NOMO-1 (cell line): ENCODE results near the gene CLEC16A.
A peak's percentile ranks its signal among the peaks of the same experiment; 100 is the strongest.

Experiments
- DNase-seq, 2 experiments: peaks; one replicate each; lab custom pipeline; 2025; ENCODE audit not compliant: unreplicated experiment in 2 of 2; lab: John Stamatoyannopoulos, UW

Gene CLEC16A

GRCh38 chr16:11034481-11034931 is 90.1 kb downstream of the CLEC16A start:
- no peak for DNase-seq

DNA sequence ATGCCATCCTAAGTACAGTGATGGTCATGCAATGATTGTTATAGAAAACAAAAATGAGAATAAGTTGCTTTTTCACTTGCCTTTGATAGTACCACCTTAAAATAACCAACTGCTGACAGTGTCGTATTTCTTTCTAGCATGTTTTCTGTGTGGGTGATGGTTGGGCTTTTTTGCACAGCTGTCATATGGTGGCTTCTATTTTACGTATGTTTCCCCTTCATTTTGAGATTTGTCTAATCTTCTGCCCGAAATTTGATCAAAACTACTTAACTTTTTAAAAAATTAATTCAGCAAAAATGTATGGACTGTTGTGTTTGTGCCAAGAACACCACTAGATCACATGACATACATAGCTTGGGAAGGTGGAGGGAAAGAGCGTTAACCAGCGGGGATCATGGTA is 90.7 kb downstream of the CLEC16A start:
- no peak for DNase-seq

DNA sequence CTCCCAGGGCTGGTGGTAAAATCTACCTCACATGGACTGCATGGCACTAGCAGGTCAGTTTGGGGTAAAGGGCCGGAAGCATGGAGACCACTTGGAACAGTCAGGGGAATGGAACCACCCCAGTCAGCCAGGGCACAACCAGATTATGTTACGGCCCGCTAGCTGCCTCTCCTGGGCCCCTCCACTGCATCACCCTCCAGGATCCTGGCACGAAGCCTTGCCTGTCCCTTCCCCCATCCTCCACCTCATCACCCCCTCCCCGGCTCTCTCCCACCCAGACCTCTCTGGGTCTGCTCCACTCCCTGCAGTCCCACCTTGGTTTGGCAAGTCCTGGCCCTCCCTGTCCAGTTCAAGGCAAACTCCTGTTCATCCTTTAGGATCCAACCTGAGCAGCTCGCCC is 91.7 kb downstream of the CLEC16A start:
- no peak for DNase-seq

DNA sequence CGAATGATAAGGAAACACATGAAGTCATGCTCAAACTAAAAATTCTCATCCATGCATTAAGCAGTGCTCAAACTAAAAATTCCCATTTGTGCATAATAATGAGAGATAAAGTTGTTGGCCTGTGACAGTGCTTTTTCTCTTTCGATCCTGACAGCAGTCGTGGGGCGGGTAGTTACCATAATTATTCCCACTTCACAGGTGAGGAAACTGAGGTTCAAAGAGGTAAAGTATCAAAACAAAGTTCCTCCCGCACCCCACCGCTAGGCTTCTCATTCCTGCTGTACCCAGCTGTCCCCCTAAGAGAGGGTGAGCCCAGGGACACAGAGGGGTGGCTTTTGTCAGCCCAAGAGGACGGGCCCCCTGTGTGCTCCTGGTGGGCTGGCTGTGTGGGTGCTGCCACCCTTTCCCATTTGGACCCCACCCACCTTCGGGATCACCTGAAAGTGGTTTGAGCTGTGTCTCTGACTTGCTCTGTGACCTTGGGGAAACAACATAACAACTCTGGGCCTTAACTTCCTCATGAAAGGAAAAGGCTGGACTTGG is 92.6 kb downstream of the CLEC16A start:
- no peak for DNase-seq

GRCh38 chr16:11038305-11038704 is 93.9 kb downstream of the CLEC16A start:
- no peak for DNase-seq

DNA sequence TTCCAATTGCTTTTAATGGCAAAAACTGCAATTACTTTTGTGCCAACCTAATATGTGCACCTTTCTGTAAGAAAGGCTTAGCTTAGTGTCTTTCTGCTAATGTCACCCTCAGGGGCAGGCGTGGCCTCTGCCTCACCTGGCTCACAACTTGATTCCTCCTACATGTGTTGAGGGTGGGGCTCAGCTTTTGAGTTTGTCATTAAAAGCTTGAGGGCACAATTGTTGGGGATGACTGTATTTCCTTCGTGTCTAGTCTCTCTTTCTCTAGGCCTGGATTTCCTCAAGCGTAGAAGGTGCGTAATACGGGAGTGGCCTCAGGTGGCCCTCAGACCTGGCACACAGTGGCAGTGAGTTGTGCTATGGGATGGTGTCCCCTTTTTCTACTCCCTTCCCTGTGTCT is 94.4 kb downstream of the CLEC16A start:
- DNase-seq, result no peak

GRCh38 chr16:11039726-11040125 is 95.4 kb downstream of the CLEC16A start:
- no peak for DNase-seq

- DNase-seq, result no peak
These were observed 97.8 kb downstream of the CLEC16A start for GRCh38 chr16:11042191-11042590.

DNA sequence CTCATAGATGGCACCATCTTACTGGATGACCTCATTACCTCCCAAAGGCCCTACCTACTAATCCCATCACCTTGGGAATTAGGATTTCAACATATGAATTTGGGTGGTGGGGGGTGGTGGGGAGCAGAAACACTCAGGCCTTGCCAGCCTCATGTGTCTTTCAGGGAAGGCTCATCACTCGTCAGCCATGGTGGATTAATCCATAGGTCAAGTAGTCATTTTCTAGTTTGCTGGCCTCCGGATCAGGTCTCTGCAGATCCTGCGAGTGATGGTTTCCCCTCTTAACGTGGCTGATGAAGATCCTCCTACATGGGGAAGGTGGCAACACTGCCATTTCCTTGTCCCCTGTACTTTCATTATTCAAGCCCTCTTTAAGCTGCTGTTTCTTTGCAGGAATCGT is 101.1 kb downstream of the CLEC16A start:
- DNase-seq, result no peak

- no peak for DNase-seq
These were observed 101.5 kb downstream of the CLEC16A start for GRCh38 chr16:11045846-11046245.

GRCh38 chr16:11046382-11046931 is 102.1 kb downstream of the CLEC16A start:
- no peak for DNase-seq

DNA sequence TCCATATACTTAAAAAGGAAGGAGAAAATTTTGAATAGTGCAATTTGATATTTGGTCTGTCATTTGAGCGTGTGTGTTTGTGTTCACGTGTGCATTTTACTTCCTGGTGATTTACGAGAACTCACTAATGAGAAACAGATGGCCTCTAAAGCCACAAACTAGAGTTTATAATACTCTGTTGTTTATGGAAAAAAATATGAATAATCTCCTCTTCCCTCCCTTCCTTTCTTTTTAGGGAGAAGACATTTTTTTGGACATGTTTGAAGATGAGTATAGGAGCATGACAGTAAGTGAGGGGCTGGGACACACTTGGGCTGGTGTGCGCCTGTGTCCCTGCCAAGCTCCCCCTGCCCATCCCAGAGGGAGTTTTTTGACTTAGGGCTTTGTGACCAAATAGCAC is 102.7 kb downstream of the CLEC16A start:
- no peak for DNase-seq

- no peak for DNase-seq
These were observed 103.8 kb downstream of the CLEC16A start for GRCh38 chr16:11047939-11048800.

DNA sequence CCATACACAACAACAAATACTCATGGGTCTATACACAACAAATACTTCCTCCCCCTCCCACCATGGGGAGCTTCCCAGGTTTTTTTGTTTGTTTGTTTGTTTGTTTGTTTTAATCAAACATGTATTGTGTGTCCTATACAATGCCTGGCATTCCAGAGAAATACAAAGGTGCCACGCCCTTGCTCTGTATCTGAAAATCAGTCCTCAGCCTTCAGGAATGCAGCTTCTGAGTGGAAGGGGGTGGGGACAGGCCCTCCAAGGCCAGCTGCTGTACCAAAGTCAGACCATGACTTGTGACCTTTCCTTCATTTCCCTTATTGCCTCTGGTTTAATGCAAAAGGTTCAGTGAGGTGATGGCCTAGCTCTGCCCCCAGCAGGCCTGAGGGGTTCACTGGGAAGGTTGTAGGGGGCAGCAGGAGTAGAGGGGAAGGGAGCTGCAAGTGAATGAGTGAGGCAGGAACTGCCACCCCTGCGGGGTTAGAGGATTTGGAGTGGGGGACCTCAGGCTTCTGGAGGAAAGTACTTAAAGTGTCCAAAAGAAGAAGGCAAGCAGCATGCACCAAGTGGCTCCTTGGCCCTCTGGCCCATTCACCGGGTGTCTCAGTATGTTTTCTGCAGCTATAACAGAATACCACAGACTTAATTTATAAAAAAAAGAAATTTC is 105.2 kb downstream of the CLEC16A start:
- no peak for DNase-seq

- DNase-seq, result no peak
These were observed 106.2 kb downstream of the CLEC16A start for GRCh38 chr16:11050536-11050935.

- no peak for DNase-seq
These were observed 106.6 kb downstream of the CLEC16A start for GRCh38 chr16:11050944-11051343.

- DNase-seq, result no peak
These were observed 107.1 kb downstream of the CLEC16A start for GRCh38 chr16:11051430-11051829.

DNA sequence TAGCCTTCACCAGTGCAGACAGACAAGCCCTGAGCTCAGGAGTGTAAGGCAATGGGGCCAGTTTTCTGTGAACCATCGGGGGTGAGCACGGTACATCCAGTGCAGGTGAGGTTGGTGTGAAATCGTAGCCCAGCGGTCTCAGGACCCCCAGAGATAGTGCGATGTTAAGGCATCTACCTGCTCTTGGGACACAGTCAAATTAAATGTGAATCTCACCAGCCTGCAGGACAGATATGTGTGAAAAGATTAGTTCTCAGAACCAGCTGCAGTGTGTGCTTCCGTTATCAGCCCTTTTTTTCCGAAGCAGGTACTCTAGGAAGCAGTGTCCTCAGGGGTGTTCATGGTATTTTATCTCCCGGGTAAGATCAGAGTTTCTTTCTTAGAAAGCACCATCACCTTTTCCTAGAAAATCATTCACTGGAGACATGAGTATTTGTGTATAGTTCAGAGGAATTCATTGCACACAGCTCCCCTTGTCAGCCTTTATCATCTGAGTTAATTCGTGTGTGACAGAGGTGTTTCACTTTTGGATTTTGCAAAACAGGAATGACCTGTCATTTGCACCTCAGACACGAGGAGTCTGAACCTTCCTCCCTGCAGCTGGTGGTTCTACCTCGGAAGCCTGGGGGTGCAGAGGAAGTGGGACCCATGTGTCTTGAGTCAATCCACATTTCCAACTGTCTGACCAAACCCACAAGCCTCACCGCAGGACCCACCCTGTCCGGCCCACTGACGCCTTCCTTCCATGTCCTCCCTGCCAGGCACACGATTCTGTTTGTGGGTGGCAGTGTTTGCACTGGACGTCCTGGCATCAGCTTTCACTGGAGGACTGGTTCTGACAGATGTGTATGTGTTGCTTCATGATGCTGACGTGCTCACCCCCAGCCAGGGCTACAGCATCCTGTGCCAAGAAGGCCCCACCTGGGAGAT is 107.8 kb downstream of the CLEC16A start:
- DNase-seq, result peak; percentile 79 to 84

DNA sequence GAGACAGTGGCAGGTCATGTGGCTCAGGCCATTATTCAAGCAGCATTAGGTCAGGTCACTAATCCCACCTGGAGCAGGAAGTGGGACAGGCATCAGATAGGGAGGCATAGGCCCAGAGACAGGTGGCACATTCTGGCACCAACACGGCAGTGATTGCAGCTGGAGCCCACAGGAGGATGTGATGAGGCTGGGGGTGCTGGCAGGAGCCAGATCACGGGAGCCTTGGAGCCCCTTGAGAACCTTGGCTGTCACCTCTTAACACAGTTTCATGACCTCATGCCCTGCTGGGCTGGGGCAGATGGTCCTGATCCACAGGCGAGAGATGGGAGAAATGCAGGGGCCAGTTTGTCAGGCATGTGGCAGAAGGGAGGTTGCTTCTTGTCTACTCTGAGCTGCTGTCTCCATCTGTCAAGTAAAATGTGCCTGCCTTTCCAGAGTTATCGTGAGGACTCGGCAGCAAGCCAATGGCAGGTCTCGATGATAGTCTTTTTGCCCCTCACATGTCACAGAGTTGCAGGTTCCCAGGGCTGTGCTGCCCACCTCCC is 109.6 kb downstream of the CLEC16A start:
- DNase-seq, result no peak
